Activated effector memory CD4-positive, alpha-beta T cell treated with anti-CD3 and anti-CD28 coated beads, Interleukin-2, amount 50 U/mL, for 16 hours (primary cell): ENCODE data around the gene MCC.

ENCODE experiments used
- DNase-seq: peaks from one replicate; pipeline ENCODE4 v3.0.0-alpha.2; 2020

The MCC gene

DNA sequence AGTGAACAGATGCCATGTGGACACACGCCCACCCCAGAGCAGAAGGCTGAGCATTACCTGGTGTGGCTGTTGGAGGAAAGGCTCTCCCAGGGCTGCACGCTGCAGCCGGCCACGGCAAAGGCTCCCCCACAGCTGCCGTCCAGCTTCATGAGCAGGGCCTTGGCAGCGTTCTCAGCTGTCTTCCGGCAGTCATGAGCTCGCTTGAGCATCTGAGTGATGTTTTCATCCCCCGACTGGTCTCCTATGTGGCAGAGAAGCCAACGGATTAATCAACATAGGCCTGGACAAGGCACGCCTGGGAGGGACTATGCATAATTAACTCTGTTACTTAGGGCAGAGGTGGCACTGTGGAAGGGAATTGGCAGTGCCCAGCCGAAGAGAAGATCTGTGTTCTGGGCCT is 424.3 kb downstream of the MCC start:
- no peak for DNase-seq

- DNase-seq = no peak
Observed at GRCh38 chr5:113062869-113063508, 425.3 kb downstream of the MCC start.

- no peak for DNase-seq
Observed at GRCh38 chr5:113061846-113062780, 426.1 kb downstream of the MCC start.

GRCh38 chr5:113060408-113061025 is 427.7 kb downstream of the MCC start:
- no peak for DNase-seq

DNA sequence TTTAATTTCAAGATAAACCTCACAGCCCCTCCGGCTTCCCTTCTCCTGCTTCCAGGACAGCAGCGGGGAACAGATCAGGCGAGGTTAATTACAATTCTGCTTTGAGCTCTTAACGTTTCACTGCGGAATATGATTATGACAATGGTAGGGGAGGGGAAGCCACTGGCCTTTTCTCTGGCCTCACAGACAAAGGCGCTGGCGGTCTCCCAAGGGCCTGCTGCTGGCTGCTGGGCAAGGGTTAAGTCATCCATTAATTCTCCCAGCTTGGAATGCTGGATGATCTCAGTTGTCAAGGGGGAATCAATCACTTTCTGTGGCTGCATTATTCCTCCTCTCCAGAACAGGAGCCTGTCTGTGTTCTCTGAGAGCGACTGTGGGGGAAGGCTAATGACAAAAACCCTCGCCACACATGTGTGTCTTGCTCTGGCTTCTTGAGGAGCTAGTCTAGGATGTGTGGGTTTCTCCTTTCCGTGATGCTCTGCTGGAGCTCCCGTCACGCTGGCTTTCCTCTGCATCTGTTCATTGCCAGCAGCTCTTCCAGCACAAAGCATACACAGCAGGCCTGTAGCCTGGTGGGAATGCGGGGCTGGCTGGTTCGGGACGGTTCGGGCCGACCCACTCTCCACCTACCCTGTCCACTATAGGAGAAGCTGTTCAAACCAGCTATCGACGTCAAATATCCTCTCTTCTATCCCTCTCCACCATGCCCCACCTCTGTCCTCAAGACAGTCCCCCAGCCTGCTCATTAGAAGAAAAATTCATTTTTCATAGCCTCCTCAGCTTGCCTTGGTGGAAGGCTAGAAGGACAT is 428.8 kb downstream of the MCC start:
- no peak for DNase-seq

DNA sequence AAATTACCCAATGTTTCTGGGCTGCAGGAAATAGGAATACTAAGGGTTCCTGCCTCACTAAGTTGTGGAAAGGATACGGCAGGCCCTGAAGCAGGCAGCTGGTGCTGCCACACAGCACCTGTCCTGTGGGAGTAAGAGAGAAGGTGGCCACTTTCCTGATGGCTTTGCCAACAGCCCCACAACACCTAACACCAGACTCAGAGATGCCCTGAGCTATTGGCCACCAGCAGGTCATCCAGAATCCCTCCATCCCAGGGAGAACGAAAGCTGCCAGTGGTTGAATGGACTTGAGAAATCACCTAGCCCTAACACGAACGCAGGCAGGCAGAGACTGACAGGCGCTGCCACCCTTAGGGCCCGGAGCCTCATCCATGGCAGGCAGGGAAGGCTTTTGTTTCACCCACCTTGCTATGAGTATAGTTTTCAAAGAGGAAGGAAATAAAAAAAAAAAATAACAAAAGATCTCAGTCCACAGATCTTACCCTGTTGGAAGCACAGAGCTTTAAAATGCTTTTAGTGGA is 429.5 kb downstream of the MCC start:
- DNase-seq = no peak

- no peak for DNase-seq
Observed at GRCh38 chr5:113058269-113058668, 430.0 kb downstream of the MCC start.

- peak; percentile 21 for DNase-seq
Observed at GRCh38 chr5:113057557-113057984, 430.7 kb downstream of the MCC start.

- no peak for DNase-seq
Observed at GRCh38 chr5:113056988-113057387, 431.3 kb downstream of the MCC start.

DNA sequence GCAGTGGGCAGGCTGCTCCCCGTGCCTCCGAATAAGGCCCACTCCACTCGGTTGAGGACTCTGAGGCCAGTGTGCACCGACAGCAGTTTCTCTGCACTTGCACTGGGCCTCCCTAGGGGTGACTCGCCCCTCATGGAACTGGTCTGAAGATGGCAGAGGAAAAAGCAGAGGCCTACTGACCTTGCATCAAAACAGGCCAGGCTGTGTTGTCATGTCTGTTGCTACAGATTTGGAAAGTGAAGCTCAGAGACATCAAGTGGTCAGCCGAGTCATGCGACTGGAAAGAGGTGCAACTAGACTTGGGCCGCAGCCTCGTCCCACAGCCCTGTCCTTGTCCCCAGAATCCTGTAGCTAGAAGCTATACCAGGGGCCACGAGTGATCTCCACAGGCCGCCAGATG is 433.4 kb downstream of the MCC start:
- DNase-seq = no peak

DNA sequence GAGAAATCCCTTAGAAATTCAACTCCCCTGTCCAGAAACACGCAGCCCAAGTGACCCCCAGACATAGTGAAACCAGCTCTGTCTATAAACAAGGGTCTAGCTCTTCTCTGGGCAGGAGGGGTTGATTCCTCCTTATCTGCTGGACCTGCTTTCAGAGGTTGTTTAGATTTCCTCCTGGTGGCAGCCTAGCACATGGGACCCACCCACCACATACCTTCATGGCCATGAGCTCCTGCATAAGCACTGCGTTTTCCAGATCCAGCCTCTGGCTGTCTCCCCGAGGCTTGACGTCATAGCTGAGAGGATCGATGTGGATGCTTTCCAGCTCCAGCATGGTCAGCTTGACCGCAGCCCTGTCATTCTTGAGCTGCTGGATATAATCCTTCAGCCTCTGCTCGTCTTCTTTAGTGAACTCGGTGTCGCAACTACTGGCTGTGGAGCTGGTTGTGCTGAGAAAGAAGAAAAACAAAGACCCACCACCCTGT is 434.7 kb downstream of the MCC start:
- DNase-seq = peak; percentile 34

- DNase-seq = no peak
Observed at GRCh38 chr5:113052041-113052795, 436.0 kb downstream of the MCC start.

DNA sequence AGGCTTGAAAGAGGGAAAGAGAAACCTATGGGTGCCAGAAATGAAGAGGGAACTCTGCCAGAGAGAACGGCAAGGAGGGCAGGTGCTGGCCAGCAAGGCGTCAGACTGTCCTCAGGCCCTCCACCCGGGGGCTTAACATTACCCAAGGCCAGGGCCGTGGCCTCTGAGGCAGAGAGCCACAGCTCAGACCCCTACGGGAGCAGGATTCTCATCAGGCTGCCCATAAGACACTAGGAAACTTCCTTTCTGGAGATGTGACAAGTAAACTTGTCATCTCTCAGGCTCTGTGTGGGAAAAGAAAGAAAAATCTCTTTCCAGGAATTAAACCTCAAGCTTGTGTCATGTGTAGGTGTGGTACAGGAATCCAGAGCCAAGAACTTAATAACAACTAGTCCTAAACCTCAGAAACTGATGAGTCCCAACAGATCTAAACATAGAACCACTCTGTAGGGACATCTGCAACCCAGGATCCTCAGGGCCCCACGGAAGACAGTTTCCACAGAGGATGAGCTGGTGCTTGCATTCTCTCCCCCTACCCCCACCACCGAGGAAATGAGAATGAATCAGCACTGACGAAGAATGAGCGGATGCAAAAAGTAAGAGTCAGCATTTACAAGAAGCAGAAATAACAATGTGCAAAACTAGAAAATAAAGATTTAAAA is 437.4 kb downstream of the MCC start:
- peak; percentile 64 for DNase-seq

GRCh38 chr5:113048931-113049330 is 439.3 kb downstream of the MCC start:
- DNase-seq = no peak

DNA sequence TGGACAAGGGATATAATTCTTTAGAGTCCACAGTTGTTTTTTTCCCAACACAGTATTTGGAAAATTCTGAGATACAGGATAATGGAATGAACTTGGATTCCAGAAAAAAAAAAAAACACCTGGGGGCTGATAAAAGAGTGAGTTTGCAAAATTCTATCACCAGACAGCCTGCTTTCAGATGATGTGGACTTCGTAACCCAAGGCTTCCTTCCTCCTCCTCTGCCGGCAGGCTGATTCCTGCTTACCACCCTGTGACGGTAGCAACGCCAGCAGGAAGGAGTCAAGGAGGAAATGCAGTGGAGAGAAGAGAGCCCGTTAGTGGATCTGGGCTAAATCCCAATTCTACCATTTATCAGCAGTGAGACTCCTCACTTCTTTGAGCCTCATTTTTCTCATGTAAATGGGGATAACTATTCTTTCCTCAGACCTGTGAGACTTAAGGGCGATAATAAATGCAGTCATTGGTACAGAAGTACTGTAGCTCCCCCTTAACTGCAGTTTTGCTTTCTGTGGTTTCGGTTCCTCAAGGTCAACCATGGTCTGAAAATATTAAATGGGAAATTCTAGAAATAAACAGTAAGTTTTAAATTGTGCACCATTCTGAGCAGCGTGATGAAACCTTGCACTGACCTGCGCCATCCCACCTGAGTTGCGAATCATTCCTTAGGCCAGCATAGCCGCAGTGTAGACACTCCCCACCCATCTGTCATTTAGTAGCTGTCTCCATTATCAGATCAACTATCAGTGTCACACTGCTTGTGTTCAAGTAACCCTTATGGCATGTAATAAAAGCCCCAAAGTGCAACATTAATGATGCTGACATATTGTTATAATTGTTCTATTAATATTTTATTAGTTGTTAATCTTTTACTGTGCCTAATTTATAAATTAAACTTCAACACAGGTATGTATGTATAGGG is 440.3 kb downstream of the MCC start:
- no peak for DNase-seq

DNA sequence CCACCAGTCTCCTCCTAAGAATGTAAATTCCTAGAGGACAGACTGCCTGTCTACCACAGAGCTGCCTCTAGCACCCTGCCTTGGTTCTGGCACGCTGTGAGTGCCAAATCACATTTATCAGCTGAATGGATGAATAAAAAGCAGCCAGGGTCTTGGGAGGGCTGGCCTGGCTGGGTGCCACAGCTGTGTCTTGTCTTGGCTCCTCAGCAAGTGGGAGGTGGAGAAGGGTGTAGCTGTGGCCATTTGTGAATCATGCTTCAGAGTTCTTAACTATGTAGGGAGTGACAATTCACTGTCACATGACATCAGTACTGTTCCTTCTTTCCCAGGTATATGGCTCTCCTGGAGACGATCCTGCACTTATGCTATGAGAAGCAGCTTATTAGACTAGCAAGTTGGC is 441.0 kb downstream of the MCC start:
- DNase-seq = no peak

GRCh38 chr5:113044776-113045465 is 443.3 kb downstream of the MCC start:
- DNase-seq = no peak

DNA sequence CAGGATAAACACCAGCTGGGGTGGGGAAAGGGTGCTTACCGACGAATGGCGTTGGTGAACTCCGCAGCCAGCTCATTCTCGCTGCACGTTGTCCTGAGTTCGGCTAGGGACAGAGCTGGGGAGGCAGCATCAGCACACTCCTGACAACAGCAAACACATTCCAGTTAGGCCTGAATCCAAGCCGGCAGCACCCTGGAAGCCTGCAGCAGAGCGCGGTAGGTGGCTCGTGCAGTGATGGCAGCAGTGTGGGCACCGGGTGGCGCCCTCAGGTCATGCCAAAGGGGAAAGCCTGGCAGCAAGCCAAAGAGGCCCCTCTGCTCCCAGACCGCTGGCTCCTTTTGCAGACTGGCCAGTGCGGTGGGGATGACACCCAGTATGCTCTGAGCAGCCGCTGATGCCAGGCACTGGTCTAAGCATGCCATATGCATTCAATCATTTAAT is 444.7 kb downstream of the MCC start:
- DNase-seq = no peak

- no peak for DNase-seq
Observed at GRCh38 chr5:113042491-113043243, 445.6 kb downstream of the MCC start.
